RWPE1 (cell line): Measurements from ENCODE around the gene HIVEP3.

Experiments
- CTCF ChIA-PET: fragments of 350-600 bp; sonication (Branson Sonifier 250); formaldehyde crosslinking; extraction: SDS; loops from one replicate; lab custom pipeline; 2021; lab: Yijun Ruan, JAX
- POLR2A ChIA-PET: fragments of 400-600 bp; formaldehyde crosslinking; extraction: SDS; loops from one replicate; lab custom pipeline; 2020; ENCODE audit warnings: antibody characterized with exemption; ENCODE audit not compliant: low non-redundant PET; lab: Yijun Ruan, JAX
- DNase-seq: peaks from one replicate; pipeline ENCODE4 v3.0.0; 2012; ENCODE audit warnings: low spot score
- H3K27ac ChIP-seq: fragments of 450-650 bp; 2 replicates; pipeline ENCODE4 v1.5.1; 2017
- TF ChIP-seq, protein P1 (sequence below): fragments of 450-650 bp; conservative IDR thresholded peaks from 2 replicates; pipeline ENCODE4 v1.5.1; 2017; ENCODE audit warnings: low read depth, mild to moderate bottlenecking

HIVEP3 gene

DNA sequence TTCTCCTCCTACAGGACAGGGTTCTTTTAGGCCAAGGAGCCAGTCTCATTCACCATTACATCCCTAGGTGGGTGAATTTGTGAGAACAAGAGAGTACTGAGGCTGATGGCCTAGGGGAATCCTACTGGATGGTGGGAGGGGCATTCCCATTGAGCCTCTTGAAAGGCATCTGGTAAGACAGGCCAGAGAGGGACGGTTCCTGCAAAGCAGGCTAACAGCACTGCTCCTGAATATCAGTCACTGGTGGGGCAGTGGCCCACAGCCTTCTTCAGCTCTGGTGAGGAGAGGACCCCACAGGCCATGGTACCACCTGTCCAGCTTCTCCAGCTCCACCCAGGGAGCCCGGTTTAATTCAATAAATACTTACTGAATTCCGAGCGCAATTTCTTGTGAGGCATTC, 308.4 kb downstream of the HIVEP3 start:
- ChIA-PET CTCF (no interaction called here), POLR2A (no interaction called here)
- TF ChIP-seq, protein P1, sequence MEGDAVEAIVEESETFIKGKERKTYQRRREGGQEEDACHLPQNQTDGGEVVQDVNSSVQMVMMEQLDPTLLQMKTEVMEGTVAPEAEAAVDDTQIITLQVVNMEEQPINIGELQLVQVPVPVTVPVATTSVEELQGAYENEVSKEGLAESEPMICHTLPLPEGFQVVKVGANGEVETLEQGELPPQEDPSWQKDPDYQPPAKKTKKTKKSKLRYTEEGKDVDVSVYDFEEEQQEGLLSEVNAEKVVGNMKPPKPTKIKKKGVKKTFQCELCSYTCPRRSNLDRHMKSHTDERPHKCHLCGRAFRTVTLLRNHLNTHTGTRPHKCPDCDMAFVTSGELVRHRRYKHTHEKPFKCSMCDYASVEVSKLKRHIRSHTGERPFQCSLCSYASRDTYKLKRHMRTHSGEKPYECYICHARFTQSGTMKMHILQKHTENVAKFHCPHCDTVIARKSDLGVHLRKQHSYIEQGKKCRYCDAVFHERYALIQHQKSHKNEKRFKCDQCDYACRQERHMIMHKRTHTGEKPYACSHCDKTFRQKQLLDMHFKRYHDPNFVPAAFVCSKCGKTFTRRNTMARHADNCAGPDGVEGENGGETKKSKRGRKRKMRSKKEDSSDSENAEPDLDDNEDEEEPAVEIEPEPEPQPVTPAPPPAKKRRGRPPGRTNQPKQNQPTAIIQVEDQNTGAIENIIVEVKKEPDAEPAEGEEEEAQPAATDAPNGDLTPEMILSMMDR: no peak
- DNase-seq: no peak
- H3K27ac ChIP-seq: no peak overlapping the region

DNA sequence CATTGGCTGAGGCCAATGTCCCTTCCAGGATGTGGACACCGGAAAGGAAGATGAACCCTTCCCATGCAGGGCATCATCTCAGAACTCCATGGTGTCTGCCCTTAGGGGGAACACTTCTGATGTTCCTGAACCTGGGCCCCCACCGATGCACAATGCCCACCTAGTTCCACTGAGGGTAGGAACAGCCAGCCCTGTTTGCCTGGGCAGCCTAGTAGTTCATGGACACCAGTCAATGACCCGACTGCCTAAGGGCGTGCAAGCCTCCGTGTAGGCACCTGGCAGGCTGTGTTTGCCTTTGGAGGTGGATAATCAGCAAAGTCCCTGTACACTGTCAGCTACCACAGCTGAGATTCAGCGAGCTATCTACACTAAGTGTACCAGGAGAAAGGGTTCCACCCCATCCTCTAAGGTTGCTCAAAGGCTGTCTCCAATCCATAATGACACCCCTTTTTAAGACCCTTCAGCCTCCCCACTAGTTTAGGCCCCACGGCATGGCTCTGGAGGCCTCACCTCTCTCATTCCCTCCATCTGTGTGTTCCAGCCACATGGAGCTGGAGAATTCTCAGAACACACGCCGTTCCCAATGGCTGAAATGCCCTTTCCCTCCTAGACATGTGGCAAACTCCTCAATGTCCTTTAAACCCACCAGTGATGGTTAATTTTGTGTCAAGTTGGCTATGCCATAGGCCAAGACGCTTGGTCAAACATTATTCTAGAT, 309.4 kb downstream of the HIVEP3 start:
- ChIA-PET CTCF (no interaction called here), POLR2A (no interaction called here)
- TF ChIP-seq, protein P1: no peak
- H3K27ac ChIP-seq: no peak overlapping the region
- DNase-seq: no peak

DNA sequence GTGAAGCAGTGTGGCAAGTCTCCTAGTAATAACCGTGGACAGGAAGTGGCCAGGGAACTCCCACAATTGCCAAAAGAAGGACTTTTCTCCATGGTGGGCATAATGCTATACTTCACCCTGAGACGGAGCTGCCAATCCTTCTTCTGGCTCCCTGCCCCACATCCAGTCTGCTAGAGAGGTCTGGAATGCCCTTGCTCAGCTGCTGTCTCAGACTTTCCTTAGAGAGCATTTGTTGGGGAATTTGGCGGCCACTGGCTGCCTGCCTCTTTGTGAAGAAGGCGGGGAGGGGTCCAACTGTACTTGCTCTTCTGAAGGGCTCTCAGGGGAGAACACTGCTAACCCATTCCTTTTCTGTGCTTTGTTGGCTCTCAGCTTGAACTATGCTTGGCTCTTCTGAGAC, 310.5 kb downstream of the HIVEP3 start:
- TF ChIP-seq, protein P1: no peak
- no peak for DNase-seq
- CTCF ChIA-PET: interaction anchor here (0.6 to 1.0 kb wide), 2 partner anchors 34 to 88 kb away, joined by 3 read pairs; no protein-coding TSS in a partner anchor
- POLR2A ChIA-PET: no interaction called here
- H3K27ac ChIP-seq: no peak overlapping the region

DNA sequence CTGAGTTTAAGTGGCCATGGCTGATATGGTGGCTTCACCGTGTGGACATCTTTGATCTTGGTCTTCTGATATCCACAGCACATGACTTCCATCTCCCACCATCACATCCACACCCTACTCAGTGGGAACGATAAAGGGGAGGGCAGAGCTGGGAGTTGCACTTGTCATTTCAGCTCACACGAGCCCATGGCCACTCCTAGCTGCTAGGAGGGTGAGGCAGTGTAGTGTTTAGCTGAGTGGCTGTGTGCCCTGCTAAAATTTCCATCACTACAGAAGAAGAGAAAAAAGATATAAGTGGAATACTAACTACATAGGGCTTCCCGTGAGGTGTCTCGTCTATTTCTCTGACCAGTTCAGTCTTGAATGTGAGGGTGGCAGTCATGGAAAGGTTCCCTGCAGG, 310.9 kb downstream of the HIVEP3 start:
- CTCF ChIA-PET: interaction anchor here (0.6 to 1.0 kb wide), 2 partner anchors 33 to 89 kb away, joined by 3 read pairs; no protein-coding TSS in a partner anchor
- H3K27ac ChIP-seq: no peak overlapping the region
- POLR2A ChIA-PET: no interaction called here
- no peak for DNase-seq
- TF ChIP-seq, protein P1: no peak

DNA sequence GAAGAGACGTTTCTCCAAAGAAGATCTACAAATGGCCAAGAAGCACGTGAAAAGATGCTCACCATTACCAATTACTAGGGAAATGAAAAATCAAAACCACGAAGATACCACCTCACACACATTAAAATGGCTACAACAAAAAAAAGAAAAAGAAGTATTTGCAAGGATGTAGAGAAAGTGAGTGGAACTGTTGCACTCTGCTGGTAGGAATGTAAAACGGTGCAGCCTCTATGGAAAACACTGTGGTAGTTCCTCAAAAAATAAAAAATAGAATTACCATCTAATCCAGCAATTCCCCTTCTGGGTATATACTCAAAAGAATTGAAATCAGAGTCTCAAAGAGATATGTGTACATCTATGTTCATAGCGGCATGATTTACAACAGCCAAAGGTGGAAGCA, 318.8 kb downstream of the HIVEP3 start:
- no peak overlapping the region for H3K27ac ChIP-seq
- CTCF ChIA-PET: interaction anchor here (0.7 kb wide), 1 partner anchor 290 kb away, joined by 5 read pairs; no protein-coding TSS in a partner anchor

DNA sequence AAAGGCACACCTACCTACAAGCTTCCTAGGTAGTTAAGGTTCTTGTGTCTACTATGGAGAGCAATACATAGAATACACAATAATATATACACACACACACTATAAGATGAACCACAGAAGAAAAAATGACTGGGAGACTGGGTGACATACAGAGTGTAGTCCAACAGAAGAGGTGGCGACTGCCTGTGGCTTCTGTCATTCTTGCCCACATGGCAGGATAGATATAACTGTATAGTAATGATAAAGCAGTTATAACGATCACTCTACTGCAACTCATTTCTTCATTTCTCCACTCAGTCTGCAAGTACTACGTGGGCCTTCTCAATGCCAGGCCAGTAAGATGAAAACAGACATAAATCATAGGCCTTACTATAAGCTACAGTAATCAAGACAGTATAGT, 320.4 kb downstream of the HIVEP3 start:
- DNase-seq: no peak
- TF ChIP-seq, protein P1: no peak
- no peak overlapping the region for H3K27ac ChIP-seq
- POLR2A ChIA-PET: no interaction called here
- CTCF ChIA-PET: interaction anchor here (0.6 to 1.4 kb wide), 2 partner anchors 18 to 106 kb away, joined by 3 to 4 read pairs; no protein-coding TSS in a partner anchor

More for the DNA sequence above, 318.8 kb downstream of the HIVEP3 start:
- TF ChIP-seq, protein P1: peak; percentile 36; the same call in 1 of the 2 replicates
- POLR2A ChIA-PET: no interaction called here
- DNase-seq: no peak
